Nephron (organoid): Measurements from ENCODE around the gene XAB2.

ENCODE experiments used
- H3K27ac Mint-ChIP-seq, 3 experiments: 2 replicates each; pipeline ENCODE4 v1.8.0; 2020; ENCODE audit warnings: mixed read lengths in 3 of 3, mild to moderate bottlenecking in 2 of 3, moderate library complexity in 1 of 3
- H3K27me3 Mint-ChIP-seq: 2 replicates; pipeline ENCODE4 v1.8.0; 2021; ENCODE audit warnings: low read depth, mild to moderate bottlenecking, moderate library complexity, mixed read lengths
- H3K36me3 Mint-ChIP-seq: 2 replicates; pipeline ENCODE4 v1.8.0; 2020; ENCODE audit warnings: low read depth, mixed read lengths
- H3K4me1 Mint-ChIP-seq: 2 replicates; pipeline ENCODE4 v1.8.0; 2020; ENCODE audit warnings: mixed read lengths
- H3K4me3 Mint-ChIP-seq, 3 experiments: 2 replicates each; pipeline ENCODE4 v1.8.0; 2020; ENCODE audit warnings: mild to moderate bottlenecking in 3 of 3, mixed read lengths in 3 of 3, moderate library complexity in 2 of 3
- H3K9me3 Mint-ChIP-seq: 2 replicates; pipeline ENCODE4 v1.8.0; 2020; ENCODE audit warnings: mixed read lengths
- TF ChIP-seq, protein P1 (sequence below), 3 experiments: fragments of 200-600 bp; sonication (generic); IDR thresholded peaks; one replicate each; pipeline ENCODE4 v1.5.0; 2021; ENCODE audit warnings: antibody characterized with exemption in 3 of 3; ENCODE audit not compliant: unreplicated experiment in 3 of 3

Gene XAB2

GRCh38 chr19:7575434-7576040, 53.8 kb downstream of the XAB2 start:
- peaks cover 28% of the 10 kb centered on the region for H3K27me3 Mint-ChIP-seq
- no peaks in the 10 kb centered on the region for H3K36me3 Mint-ChIP-seq
- H3K4me1 Mint-ChIP-seq, result no peaks in the 10 kb centered on the region
- H3K4me3 Mint-ChIP-seq, result no peak overlapping the region
- no peak overlapping the region for H3K27ac Mint-ChIP-seq
- TF ChIP-seq, protein P1, sequence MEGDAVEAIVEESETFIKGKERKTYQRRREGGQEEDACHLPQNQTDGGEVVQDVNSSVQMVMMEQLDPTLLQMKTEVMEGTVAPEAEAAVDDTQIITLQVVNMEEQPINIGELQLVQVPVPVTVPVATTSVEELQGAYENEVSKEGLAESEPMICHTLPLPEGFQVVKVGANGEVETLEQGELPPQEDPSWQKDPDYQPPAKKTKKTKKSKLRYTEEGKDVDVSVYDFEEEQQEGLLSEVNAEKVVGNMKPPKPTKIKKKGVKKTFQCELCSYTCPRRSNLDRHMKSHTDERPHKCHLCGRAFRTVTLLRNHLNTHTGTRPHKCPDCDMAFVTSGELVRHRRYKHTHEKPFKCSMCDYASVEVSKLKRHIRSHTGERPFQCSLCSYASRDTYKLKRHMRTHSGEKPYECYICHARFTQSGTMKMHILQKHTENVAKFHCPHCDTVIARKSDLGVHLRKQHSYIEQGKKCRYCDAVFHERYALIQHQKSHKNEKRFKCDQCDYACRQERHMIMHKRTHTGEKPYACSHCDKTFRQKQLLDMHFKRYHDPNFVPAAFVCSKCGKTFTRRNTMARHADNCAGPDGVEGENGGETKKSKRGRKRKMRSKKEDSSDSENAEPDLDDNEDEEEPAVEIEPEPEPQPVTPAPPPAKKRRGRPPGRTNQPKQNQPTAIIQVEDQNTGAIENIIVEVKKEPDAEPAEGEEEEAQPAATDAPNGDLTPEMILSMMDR (IDR thresholded peaks at IDR 0.05; ENCODE audit: unreplicated experiment in 3 of 3), result no peak
- no peaks in the 10 kb centered on the region for H3K9me3 Mint-ChIP-seq

GRCh38 chr19:7570761-7571160, 58.6 kb downstream of the XAB2 start:
- H3K27ac Mint-ChIP-seq, result no peak overlapping the region
- H3K4me1 Mint-ChIP-seq, result no peaks in the 10 kb centered on the region
- peaks cover 5% of the 10 kb centered on the region for H3K27me3 Mint-ChIP-seq
- no peaks in the 10 kb centered on the region for H3K9me3 Mint-ChIP-seq
- no peaks in the 10 kb centered on the region for H3K36me3 Mint-ChIP-seq
- no peak overlapping the region for H3K4me3 Mint-ChIP-seq
- TF ChIP-seq, protein P1 (IDR thresholded peaks at IDR 0.05; ENCODE audit: unreplicated experiment in 3 of 3), result no peak
